OCI-LY7 (cell line): ENCODE results near the gene MYH7.

Experiments
- CTCF ChIP-seq: fragments of 200-600 bp; sonication (generic); conservative IDR thresholded peaks from 2 replicates; pipeline ENCODE4 v1.5.1; 2014; ENCODE audit warnings: mild to moderate bottlenecking, antibody characterized with exemption, low read length, moderate library complexity, mixed read lengths
- EZH2phosphoT487 ChIP-seq: fragments of 200-600 bp; sonication (generic); IDR thresholded peaks from 2 replicates; pipeline ENCODE4 v1.6.1; 2018; ENCODE audit warnings: low read depth, borderline replicate concordance, mild to moderate bottlenecking, mixed run types, antibody characterized with exemption, low read length, moderate library complexity, mixed read lengths

GRCh38 chr14:23469906-23470403, 34.5 kb upstream of the MYH7 start:
- TF ChIP-seq CTCF (no peak), EZH2phosphoT487 (no peak)
